LNCAP (cell line): ENCODE measurements around the gene ATP1B3.

ENCODE experiments used
- CTCF ChIP-seq: fragments of 450-650 bp; IDR thresholded peaks from 2 replicates; pipeline ENCODE4 v1.5.1; 2017; ENCODE audit warnings: mild to moderate bottlenecking

Gene ATP1B3

GRCh38 chr3:141914311-141914710 lies 37.9 kb downstream of the ATP1B3 start:
- no peak for TF ChIP-seq CTCF

- no peak for TF ChIP-seq CTCF
These were observed 38.6 kb downstream of the ATP1B3 start for GRCh38 chr3:141915016-141915415.

GRCh38 chr3:141915766-141916165 lies 39.3 kb downstream of the ATP1B3 start:
- TF ChIP-seq CTCF = no peak

GRCh38 chr3:141920701-141921100 lies 44.3 kb downstream of the ATP1B3 start:
- TF ChIP-seq CTCF = no peak

GRCh38 chr3:141921316-141921715 lies 44.9 kb downstream of the ATP1B3 start:
- no peak for TF ChIP-seq CTCF

- no peak for TF ChIP-seq CTCF
These were observed 50.5 kb downstream of the ATP1B3 start for GRCh38 chr3:141926929-141927328.

- no peak for TF ChIP-seq CTCF
These were observed 52.3 kb downstream of the ATP1B3 start for GRCh38 chr3:141928631-141929270.
